HepG2 (cell line): ENCODE results near the gene EFCAB11. TPM values are rescaled to one million over a fixed set of nuclear protein-coding genes. Genes with fewer than 3 reads are reported as not detected.

ENCODE experiments used
- ATAC-seq: fragments of 200-7000 bp; cut with Tn5 transposase; 3 replicates; pipeline ENCODE4 v1.9.1; 2020; ENCODE audit warnings: mild to moderate bottlenecking, moderate library complexity
- BruUV-seq: library from RNA; stranded (reverse); fragments of 400-500 nt; replicated peaks from 2 replicates; lab custom pipeline; 2021; lab: Mats Ljungman, UMichigan
- CTCF ChIA-PET: fragments of 300-600 bp; formaldehyde crosslinking; extraction: SDS; loops from one replicate; lab custom pipeline; 2021; ENCODE audit warnings: low total read pairs, inconsistent platforms, low intra/inter-chr PET ratio; lab: Yijun Ruan, JAX
- POLR2A ChIA-PET: fragments of 350-600 bp; sonication (Branson Sonifier 250); formaldehyde crosslinking; loops from one replicate; lab custom pipeline; 2020; ENCODE audit warnings: antibody characterized with exemption, inconsistent platforms; lab: Yijun Ruan, JAX
- DNase-seq: peaks from one replicate; pipeline ENCODE4 v3.0.0-alpha.2; 2015; ENCODE audit warnings: low spot score
- FAIRE-seq: peaks from 3 replicates; lab custom pipeline; 2011; peaks lifted over from hg19 to GRCh38; lab: Jason Lieb, UNC
- H2AFZ ChIP-seq: one replicate; pipeline ENCODE4 v1.6.1; 2011; ENCODE audit warnings: low read length, inconsistent platforms
- H3K27ac ChIP-seq: fragments of 300-600 bp; 3 replicates; pipeline ENCODE4 v1.8.0; 2011; ENCODE audit warnings: mixed run types, mild to moderate bottlenecking, mixed read lengths, low read length, inconsistent platforms; ENCODE audit not compliant: insufficient read depth; ENCODE audit errors: extremely low read length
- H3K27me3 ChIP-seq, 2 experiments: fragments of 200-600 bp in 1 of 2; 2 replicates in 1 of 2; 3 replicates in 1 of 2; pipeline versions ENCODE4 v1.6.0 to v1.8.0; 2011; ENCODE audit warnings: low read length in 2 of 2, mild to moderate bottlenecking in 2 of 2, moderate library complexity in 2 of 2, inconsistent platforms in 1 of 2; ENCODE audit not compliant: insufficient read depth in 2 of 2, control insufficient read depth in 1 of 2
- H3K36me3 ChIP-seq, 2 experiments: fragments of 200-600 bp in 1 of 2; replicated peaks in 1 of 2; 2 replicates in 1 of 2; 3 replicates in 1 of 2; pipeline versions ENCODE4 v1.5.1 to v1.8.0; 2011; ENCODE audit warnings: low read length in 2 of 2, inconsistent platforms in 1 of 2; ENCODE audit not compliant: insufficient read depth in 2 of 2, control insufficient read depth in 1 of 2
- H3K4me1 ChIP-seq: 2 replicates; pipeline ENCODE4 v1.5.1; 2012; ENCODE audit warnings: low read length, inconsistent platforms; ENCODE audit not compliant: insufficient read depth
- H3K4me2 ChIP-seq: 2 replicates; pipeline ENCODE4 v1.6.0; 2011; ENCODE audit warnings: low read depth, low read length, inconsistent platforms
- H3K4me3 ChIP-seq, 3 experiments: fragments of 200-600 bp in 1 of 3; sonication (generic), shearing (Covaris generic) in 1 of 3; replicated peaks in 1 of 3; 2 replicates each; pipeline ENCODE4 v1.5.1; 2011 to 2016; ENCODE audit warnings: low read length in 3 of 3, inconsistent platforms in 2 of 3, low read depth in 2 of 3, mild to moderate bottlenecking in 2 of 3, control low read depth in 1 of 3, mixed read lengths in 1 of 3; ENCODE audit not compliant: insufficient read depth in 1 of 3
- H3K79me2 ChIP-seq: one replicate; pipeline ENCODE4 v1.6.1; 2011; ENCODE audit warnings: low read length, inconsistent platforms; ENCODE audit not compliant: insufficient read depth
- H3K9ac ChIP-seq: 2 replicates; pipeline ENCODE4 v1.6.0; 2011; ENCODE audit warnings: mild to moderate bottlenecking, low read depth, low read length, inconsistent platforms; ENCODE audit not compliant: insufficient read depth
- H3K9me3 ChIP-seq: 2 replicates; pipeline ENCODE4 v1.5.1; 2012; ENCODE audit warnings: mild to moderate bottlenecking, low read length
- H4K20me1 ChIP-seq: 2 replicates; pipeline ENCODE4 v1.6.0; 2011; ENCODE audit warnings: inconsistent platforms, mild to moderate bottlenecking, low read length, moderate library complexity; ENCODE audit not compliant: insufficient read depth
- CEBPG ChIP-seq: IDR thresholded peaks from 2 replicates; pipeline ENCODE4 v1.6.1; 2016
- PAWR ChIP-seq: sonication (generic); formaldehyde crosslinking; IDR thresholded peaks from 2 replicates; pipeline ENCODE4 v1.4.0; 2020; ENCODE audit warnings: missing genetic modification reagents, mild to moderate bottlenecking, borderline replicate concordance
- RFXANK ChIP-seq: IDR thresholded peaks from 2 replicates; pipeline ENCODE4 v1.6.1; 2016
- ZBTB44 ChIP-seq: sonication (generic); formaldehyde crosslinking; IDR thresholded peaks from 2 replicates; pipeline ENCODE4 v1.4.0; 2020; ENCODE audit warnings: missing genetic modification reagents
- ZHX2 ChIP-seq, 2 experiments: sonication (generic) in 1 of 2; formaldehyde crosslinking in 1 of 2; IDR thresholded peaks; 2 replicates each; pipeline versions ENCODE4 v1.6.1 to v1.9.0; 2014 to 2022; ENCODE audit warnings: antibody characterized with exemption in 1 of 2, borderline replicate concordance in 1 of 2, inconsistent platforms in 1 of 2, low read depth in 1 of 2, missing genetic modification reagents in 1 of 2
- WGBS: methylation state at CpG from one replicate; pipeline ENCODE4 v1.1.6; 2017; ENCODE audit warnings: low lambda C conversion rate; 5-methylcytosine and 5-hydroxymethylcytosine counted together
- in situ Hi-C: cut with HindIII; loops from 2 replicates; pipeline ENCODE4 v1.10.0; 2017; ENCODE audit warnings: low pct_unique_long_range_greater_than_20kb; ENCODE audit not compliant: extremely low pct_ligation_motif_present
- intact Hi-C: fragments of 100-400 bp; cut with micrococcal nuclease; formaldehyde crosslinking; loops from one replicate; pipeline ENCODE4 v1.10.0; 2022; ENCODE audit not compliant: unreplicated experiment
- polyA plus RNA-seq, 8 experiments: library from polyadenylated mRNA; depleted of rRNA in 3 of 8; stranded (reverse) in 7 of 8; unstranded in 1 of 8; fragments of >200 nt; fragmentation: Illumina TruSeq in 4 of 8; extraction: Trizol in 4 of 8; gene quantifications; 2 replicates each; pipeline versions ENCODE4 v1.2.1 to v1.2.3, GENCODE V29; 2011 to 2016; ENCODE audit warnings: low read depth in 4 of 8, missing spikeins in 1 of 8, mixed read lengths in 1 of 8; ENCODE audit not compliant: insufficient read depth in 1 of 8
- total RNA-seq, 5 experiments: library from RNA; depleted of rRNA; stranded (reverse); fragments of >200 nt; fragmentation: Illumina TruSeq; extraction: Trizol; gene quantifications; 2 replicates each; pipeline ENCODE4 v1.2.3, GENCODE V29; 2016; ENCODE audit warnings: low read depth in 1 of 5

EFCAB11 gene
- total and polyA plus RNA-seq, 2 of the 13 experiments (the other 11 are each of a cell fraction or from before 2014, with no cell fraction given): 8.2 to 31.5 TPM

GRCh38 chr14:89853936-89854693 lies 100.4 kb downstream of the EFCAB11 start (continued):
- no peak for TF ChIP-seq ZHX2 (IDR thresholded peaks at IDR 0.05; ENCODE audit: low read depth)
- no peak for TF ChIP-seq ZHX2 (CRISPR knock-in tag; IDR thresholded peaks at IDR 0.05; ENCODE audit: borderline replicate concordance)

DNA sequence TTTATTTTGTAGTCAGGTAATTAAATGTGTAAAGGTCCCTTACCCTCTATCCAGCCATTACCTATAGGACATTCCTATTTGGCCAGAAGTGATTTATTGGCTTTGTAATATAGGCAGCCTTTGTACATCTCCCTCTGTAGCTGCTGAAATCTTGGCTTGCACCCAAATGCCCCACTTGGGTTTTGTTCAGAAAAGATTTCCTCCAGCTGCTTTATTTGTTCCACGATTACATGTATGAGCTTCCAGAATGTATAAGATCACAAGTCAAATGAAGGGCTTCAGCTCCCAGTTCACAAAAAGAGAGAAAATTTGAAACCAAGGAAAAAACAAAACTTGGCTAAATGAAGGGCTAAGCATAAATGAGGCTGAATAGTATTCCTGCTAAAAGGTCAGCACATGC lies 103.4 kb downstream of the EFCAB11 start:
- Histone ChIP-seq H3K36me3 (peaks cover 0 to 1% of the 10 kb centered on the region in 2 experiments; a peak in 1 of 5 replicates), H3K79me2 (no peaks in the 10 kb centered on the region), H2AFZ (no peak overlapping the region), H3K27me3 (no peaks in the 10 kb centered on the region; a peak in 1 of 5 replicates), H3K27ac (no peak overlapping the region), H4K20me1 (no peaks in the 10 kb centered on the region), H3K4me2 (no peak overlapping the region), H3K4me3 (no peak overlapping the region), H3K4me1 (no peaks in the 10 kb centered on the region), H3K9ac (no peak overlapping the region), H3K9me3 (no peaks in the 10 kb centered on the region)
- intact Hi-C loops: no loop called here
- TF ChIP-seq RFXANK (CRISPR knock-in tag): no peak
- TF ChIP-seq ZBTB44 (CRISPR knock-in tag): no peak
- no peak for TF ChIP-seq CEBPG (CRISPR knock-in tag)
- TF ChIP-seq PAWR (CRISPR knock-in tag): no peak
- WGBS: 86% methylated on average over 1 of the region's 1 CpG
- CTCF ChIA-PET: no interaction called here
- in situ Hi-C loops: no loop called here
- POLR2A ChIA-PET: no interaction called here
- ATAC-seq (no peak), DNase-seq (no peak), FAIRE-seq (no peak)
- BruUV-seq: no TSS peak
